Activated CD8-positive, alpha-beta memory T cell treated with anti-CD3 and anti-CD28 coated beads, Interleukin-2, amount 50 U/mL, for 24 hours (primary cell): ENCODE data around the gene CDCA7.
"Not testable (repeated sequence)": the region's sequence is repeated elsewhere in the genome, so short reads cannot be mapped to it uniquely, and the experiment has no call there.

Source experiments
- DNase-seq: peaks from one replicate; pipeline ENCODE4 v3.0.0-alpha.2; 2020; ENCODE audit errors: extremely low read depth

Gene CDCA7

DNA sequence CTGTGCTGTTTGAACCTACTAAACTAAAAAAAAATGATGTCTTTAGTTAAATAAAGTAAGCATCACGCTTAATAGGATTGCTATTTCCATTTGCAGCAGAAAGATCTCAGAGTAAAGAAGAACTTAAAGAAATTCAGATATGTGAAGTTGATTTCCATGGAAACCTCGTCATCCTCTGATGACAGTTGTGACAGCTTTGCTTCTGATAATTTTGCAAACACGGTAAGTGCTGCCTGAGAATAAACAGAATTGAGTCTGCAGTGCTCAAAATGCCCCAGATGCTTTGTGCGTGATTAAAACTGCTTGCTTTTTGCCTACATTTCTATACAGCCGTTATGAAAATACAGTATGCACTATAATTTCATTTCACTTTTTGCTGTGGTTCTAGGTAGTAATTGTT is 3.9 kb downstream of the CDCA7 start:
- no peak for DNase-seq

DNA sequence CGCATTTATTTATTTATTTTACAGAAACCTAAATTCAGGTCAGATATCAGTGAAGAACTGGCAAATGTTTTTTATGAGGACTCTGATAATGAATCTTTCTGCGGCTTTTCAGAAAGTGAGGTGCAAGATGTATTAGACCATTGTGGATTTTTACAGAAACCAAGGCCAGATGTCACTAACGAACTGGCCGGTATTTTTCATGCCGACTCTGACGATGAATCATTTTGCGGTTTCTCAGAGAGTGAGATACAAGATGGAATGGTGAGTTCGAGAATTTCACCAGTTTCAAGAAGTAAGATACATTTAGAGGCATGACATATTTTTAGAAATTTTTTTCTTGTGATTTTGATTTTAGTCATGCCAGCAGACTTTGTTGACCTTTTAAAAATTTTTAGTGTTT is 4.6 kb downstream of the CDCA7 start:
- no peak for DNase-seq

DNA sequence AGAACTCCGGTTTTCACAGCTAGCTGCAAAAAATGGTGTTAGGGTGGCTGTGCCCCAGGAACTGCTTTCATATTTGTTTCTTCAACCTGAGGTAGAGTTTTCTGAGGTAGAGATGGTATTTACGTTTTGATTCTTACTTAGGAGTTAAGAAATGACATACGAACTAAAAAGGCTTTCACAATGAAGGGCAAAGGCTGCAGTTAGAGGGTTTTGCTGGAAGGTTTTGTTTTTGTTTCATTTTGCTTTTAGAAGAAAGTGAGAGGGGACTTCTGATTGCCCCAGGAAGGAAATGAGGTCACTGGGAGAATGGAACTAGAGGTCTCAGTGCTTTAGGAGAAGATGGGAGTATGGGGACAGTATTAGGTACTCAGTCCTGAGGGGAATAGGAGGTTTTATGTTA is 15.5 kb downstream of the CDCA7 start:
- DNase-seq: no peak

DNA sequence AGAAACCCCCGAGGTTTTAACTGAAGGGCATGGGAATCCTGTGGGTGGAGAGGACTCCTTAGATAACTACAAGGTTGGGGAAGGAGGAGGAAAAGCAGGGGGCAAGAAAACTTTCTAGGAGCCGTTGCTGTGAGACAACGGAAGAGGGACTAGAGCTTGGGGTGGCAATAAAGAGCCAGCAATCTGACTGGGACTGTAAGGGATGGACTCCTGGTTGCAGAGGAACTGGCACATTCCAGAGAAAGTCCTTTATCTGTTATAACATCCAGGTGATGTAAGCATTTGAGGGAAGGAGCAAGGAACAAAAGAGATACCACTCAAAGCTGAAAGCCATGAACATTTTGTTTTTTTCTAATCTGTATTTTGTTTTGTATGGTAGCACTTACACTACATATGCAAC is 16.4 kb downstream of the CDCA7 start:
- no peak for DNase-seq

DNA sequence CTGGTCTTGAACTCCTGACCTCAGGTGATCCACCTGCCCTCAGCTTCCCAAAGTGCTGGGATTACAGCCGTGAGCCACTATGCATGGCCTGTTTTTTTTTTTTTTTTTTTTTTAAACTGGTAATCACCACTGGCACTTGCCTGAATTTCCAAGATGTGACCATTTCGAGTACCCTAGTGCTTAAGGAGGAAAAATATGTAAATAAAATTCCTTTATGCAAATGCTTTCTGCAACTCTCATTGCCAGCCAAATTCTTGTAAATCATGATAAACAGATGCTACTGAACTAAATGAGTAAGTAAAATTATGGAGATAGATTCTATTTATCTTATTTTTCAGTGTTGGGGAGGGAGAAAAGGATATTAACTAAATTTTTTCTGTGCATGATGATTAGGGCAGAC is 18.6 kb downstream of the CDCA7 start:
- DNase-seq: no peak

DNA sequence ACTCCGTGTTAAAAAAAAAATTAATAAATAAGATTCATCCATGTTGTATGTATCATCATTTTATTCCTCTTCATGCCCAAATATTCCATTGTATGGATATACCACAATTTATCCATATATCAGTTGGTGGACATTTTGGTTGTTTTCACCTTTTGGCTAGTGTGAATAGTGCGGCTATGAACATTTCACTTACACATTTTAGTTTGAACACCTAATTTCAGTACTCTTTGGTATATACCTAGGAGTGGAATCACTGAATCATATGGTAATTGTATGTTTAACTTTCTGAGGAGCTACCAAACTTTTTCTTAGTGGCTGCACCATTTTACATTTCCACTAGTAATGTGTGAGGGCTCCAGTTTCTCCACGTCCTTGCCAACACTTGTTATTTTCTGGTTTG is 20.0 kb downstream of the CDCA7 start:
- DNase-seq: no peak

DNA sequence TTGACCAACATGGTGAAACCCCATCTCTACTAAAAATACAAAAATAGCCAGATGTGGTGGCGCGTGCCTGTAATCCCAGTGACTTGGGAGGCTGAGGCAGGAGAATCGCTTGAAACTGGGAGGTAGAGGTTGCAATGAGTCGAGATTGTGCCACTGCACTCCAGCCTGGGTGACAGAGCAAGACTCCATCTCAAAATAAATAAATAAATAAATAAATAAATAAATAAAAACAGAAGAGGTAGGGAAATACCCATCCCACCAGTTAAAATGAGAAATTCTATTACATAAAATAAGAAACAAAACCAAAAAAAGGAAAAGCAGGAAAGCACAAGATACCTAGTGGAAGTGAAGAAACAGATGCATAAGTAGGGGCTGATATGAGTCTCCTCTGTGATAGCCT is 30.9 kb downstream of the CDCA7 start:
- DNase-seq: not testable (repeated sequence)

DNA sequence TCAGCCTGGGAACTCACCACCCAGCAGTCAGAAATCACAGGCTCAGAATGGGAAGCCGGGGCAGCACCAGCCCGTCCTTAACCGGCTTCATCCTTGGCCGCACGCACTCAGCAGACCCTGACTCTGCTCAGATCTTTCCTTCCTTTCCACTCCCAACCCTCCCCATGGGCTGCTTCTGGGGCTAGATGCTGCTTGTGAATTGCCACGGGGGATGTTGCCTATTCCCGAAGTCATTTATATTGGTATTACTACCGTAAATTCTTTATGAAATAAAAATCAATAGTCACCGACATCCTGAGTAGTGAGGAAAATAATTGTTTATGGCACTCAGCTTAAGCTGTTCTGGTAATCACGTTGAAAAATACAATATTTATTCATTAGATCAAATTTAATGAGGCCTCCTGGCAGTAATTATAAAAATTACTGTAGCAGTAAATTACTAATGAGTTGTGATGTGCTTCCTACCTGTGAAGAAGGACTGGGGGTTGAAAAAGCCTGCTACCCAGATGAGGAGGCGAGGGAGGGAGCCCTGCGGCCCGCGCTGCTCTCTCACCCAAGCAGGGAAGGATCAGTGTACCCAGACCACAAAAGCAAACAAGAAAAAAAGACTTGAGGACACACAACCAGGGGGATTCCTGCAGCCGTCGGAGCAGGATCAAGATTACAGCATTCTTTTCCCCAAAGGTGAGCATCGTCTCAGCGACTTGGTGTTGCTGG is 31.5 kb downstream of the CDCA7 start:
- DNase-seq: no peak

DNA sequence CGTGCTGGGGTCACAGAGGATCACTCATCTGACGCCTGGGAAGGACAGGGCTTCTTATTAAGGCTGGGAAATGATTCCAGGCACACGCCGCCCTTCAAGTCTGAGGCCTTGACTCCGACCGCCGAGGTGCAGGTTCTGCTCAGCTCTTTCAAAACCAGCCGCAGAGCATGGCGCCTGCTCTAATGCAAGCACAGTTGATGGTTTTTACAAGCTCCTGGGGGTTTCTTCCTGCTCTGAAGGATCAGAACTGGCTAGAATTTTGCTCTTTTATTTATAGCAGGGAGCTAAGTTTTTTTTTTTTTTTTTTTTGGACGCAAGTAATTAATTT is 32.0 kb downstream of the CDCA7 start:
- DNase-seq: no peak

DNA sequence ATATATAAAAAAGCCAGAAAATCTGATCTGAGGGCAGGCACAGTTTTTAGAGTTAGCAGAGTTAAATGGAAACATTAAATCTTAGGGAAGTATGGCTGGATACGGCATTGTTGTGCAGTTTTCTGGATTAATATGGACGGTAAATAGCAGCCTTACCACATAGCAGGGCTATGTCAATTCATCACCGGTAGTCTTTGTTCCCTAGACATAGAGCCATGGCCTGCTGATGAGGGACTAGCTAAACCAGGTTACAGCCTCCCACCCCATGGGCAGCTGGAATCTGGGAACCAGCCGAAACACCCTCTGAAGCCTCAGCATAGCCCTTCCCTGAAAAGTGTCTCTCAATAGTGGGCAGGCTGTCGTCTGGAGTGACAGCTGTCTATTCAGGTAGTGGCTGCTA is 32.4 kb downstream of the CDCA7 start:
- DNase-seq: no peak

DNA sequence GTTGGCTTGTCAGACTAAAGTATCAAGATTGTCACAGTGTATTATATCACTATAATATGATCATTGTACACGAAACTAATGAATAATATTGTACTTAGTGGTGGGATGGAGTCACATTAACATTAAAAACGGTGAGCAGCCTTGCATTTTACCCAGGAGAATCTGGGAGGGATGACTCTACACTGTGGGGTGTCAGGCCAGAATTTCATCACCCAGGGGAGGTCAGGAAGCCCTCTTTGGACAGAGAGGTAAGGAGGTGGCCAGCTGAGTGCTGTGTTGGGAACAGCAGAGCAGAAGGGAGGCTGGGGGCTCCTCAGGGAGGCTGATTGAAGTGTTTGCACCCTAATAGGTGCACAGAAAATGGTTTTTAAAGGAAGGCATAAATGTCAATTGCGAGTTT is 33.0 kb downstream of the CDCA7 start:
- DNase-seq: no peak

DNA sequence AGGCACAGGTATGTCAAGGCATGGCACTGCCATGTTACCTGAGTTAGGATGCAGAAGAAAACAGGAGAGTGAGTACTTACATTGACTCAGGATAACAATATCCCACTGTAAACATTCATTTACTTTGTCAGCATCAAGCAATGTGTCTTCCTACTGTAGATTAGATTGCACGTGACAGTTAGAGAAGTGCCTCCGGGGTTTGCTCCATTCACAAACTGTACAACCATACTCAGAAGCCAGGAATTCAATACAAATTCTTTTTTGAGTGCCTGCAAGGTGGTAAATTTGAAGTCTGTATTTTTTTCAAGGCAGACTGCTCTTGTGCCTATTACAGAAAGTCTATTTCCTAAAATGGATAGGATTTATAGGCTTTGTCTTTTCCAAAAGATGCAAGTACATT is 34.1 kb downstream of the CDCA7 start:
- DNase-seq: no peak

DNA sequence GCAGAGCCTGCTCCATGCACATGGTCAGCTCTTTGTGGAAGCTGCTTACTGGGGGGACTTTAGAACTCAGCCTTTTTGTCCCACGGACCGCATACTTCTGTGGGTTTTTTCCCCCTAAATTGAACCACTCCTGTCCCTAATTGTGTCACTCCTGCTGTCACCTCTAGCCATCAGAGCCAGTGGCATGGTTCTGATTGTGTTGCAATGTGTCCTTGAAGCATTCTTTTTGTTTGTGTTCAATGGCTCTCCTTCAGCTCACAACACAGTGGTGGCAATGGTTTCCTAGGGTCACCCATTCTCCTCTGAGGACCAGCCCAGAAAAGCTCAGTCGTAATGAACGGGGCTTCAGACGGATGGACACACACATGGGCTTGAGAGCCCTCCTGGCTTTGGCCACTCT is 35.4 kb downstream of the CDCA7 start:
- no peak for DNase-seq

DNA sequence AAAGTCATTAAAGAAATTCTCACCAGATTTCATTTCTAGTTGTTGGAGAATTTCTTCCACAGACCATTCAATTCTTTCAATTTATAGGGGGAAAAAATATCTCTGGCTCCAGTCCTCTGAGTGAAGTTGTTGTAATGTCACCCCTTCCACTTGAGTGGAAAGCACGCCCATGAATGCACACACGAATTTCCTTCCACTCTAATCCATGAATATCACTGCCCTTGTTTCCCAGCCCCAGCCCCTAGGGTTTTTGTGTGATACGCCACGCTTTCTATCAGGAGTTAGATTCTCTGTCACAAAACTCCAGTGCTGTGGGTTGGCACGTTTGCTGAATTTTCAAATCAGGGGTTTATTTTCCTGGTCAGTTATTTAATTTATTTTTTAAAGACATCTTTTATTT is 38.1 kb downstream of the CDCA7 start:
- no peak for DNase-seq

DNA sequence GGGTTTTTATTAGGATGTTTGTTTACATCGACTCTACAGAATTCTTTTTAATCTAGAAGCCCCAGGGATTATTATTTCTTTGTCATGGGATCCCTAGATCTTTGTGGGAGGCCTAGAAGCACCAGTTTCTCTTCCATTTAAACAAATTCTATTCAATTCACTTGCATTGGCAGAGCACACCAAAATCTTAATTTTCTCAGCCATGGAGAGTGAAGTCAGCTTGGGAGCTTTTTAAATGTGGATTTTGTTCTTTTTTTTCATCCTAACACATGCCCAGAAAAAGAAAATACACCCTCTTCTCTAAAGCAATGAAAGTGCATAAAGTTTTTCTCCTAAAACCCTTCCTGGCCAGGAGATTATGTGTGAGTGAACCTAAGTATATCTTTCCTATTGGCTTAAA is 38.5 kb downstream of the CDCA7 start:
- DNase-seq: no peak

DNA sequence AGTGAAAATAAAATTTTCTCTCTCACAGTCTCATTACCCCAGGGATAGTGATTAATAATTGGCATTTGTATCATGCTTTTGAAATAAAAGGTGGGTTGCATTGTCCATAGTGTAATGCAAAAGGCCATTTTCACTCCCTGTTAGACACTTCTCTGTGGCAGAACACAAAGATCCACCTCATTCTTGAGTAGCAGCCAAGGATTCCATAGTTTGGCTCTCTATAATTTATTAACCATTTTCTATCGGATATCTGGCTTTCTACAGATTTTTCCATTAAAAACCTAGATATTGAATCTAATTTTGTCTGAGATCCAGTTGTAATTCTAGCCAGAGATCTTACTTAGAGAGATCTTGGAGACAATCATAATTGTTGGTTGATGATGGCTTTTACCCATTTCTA is 39.0 kb downstream of the CDCA7 start:
- no peak for DNase-seq

DNA sequence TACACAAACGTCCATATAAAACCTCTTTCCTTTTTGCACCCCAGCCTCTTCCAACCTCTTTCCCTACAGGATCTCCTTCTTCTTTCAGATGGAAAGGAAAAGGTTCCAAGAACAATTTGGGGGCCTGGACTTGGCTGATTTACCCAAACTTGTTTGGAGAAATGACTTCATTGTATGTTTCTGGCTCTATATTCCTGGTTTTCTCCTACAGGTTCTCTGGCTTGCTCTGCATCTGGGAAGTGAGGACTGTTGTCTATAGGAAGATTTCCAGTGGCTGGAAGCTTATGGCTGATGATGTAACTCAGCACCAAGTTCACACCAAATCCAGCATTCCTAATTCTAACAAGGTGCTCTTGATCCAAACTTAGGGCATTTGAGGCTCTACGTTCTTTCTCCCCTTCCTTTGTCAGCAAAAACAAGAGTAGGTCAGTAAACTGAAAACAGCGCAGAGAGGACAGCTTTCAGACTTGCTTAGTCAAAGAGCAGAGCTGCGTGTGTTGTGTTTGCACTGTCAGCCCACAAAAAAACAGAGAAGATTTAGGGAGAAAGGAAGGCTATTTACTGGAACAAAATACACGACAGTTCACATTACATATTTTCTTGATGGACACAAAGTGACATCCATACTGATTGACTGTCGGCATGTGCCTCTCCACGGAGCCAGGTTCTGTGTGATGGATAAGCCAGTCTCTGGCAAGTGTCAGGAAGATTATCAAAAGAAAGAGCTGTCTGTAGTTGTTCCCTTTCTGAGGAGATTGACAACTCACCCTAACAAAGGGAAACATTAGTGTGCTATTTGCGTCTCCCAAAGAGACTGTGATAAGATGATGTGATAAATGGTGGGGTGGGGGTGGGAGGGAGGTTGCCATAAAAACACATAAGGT is 39.7 kb downstream of the CDCA7 start:
- no peak for DNase-seq

DNA sequence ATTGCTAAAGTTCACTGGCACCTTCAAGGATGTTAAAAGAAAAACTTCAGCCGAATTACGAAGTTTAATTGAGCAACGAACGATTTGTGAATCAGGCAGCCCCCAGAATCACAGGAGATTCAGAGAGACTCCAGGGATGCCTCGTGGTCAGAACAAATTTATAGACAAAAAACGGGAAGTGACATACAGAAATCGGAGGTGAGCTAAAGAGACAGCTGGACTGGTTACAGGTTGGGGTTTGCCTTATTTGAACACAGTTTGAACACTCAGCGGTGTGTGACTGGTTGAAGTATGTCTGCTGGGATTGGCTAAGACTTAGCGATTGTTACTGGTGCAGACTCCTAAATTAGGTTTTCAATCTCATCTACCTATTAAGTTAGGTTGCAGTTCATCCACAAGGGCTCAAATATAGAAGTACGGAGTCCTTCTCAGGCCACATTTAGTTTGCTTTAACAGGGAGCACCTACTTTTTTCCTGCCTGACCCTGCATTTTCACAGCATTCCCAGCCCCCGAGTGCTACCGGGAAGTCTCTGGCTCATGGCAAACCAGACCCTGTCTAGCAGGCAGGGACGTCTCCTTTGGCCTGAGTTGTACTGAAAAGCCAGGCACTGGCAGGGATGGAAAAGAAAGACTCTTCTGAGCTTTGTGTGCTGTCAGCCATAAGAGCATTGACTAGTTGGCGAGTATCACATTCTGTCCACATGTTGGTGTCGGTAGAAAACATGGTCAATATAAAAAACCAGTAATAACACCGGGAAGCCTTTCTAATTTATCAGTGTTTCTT is 41.1 kb downstream of the CDCA7 start:
- no peak for DNase-seq

DNA sequence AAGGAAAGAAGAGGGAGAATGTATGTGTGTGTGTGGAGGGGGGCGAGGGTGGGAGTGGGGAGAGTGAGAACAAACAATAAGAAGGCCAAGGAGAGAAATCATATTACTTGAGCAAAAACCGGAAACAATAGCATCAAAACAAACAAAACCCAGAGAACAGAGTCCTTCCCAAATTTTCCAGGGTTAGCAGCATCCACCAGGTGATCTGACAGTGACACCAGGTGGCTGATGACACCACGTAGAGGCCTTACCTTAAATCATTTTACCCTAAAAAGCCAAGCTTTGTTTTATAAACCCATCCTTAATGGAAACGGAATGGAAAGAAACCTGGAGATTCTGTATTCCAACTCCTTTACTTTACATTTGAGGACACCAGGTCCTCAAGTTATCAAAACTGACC is 42.9 kb downstream of the CDCA7 start:
- no peak for DNase-seq

DNA sequence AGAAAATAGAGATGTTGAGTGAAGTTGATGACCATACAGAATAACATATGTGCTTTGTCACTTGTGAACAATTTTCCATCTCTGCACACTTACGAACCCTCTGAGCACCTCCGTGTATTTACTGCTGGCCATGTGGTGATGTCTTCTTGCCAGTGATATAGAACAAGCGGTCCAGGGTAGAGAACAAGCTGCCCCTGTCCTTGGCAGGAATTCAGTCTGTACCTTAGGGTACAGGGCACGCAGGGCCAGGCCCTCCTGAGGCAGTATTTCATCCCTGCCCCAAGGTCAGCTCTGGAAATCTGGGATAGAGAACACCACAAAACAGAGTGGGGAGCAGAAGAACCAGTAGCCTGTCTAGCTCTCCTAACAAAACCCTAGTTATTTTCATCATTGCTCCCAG is 44.6 kb downstream of the CDCA7 start:
- DNase-seq: no peak

DNA sequence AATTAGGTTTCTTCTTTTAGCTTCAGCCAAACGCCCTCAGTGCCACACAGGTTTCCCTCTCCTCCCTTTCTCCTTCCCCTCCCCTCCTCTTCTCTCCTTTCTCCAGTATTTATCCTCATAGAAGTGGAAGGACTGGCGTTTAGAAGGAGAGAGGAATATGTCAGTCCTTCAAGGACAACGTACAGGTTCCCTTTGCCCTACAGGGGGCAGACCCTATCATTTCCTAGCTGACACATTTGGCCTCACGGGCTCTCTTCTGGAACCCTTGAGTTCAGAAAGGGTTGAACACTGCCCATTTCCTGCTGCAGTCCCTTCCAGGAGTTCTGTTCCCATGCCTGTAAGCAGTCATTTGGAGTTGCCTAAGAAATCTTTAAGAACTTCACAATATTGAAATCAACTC is 46.1 kb downstream of the CDCA7 start:
- DNase-seq: no peak

DNA sequence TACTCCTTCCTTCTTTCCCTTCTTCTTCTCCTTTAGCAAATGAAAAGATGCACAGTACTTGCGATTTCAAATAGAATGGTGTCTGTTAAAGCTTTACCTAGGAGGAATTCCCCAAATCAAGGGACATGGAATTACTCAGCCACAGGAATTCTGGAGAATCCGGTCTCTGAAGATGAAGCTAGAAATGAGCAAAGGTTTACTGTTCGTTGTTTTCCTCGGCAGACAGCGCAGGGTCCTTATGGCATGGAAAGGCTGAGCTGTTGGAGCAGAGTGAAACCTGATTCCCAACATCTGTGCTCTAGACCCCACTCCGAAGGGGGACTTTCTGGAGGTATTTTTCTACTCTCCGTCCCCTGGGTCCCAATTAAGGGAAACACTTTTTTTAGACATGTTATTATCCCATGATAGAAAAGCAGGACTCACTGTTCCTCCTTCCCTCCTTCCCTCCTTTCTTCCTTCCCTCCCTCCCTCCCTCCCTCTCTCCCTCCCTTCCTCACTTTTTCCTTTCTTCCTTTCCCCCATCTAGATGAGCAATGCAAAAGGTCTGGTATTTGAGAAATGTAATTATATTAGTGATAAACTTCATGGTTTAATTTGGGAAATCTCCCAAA is 47.1 kb downstream of the CDCA7 start:
- no peak for DNase-seq
